ENCODE data around the gene RRP8. TPM values are rescaled to one million over a fixed set of nuclear protein-coding genes. Genes with fewer than 3 reads are reported as not detected.

RRP8 gene
- total RNA-seq, 1 donor from 2014 or later = 10.3 TPM

GRCh38 chr11:6622261-6623171 is 19.1 kb upstream of the RRP8 start:
- FAIRE-seq = no peak
- H3K4me3 ChIP-seq (ENCODE audit: low read depth, low read length) = no peak overlapping the region
- no peaks in the 10 kb centered on the region for H3K36me3 ChIP-seq (ENCODE audit: control insufficient read depth, insufficient read depth, low read length)
- no peak for TF ChIP-seq CTCF (IDR thresholded peaks at IDR 0.05; ENCODE audit: insufficient read depth, low read length, severe bottlenecking)
- DNase-seq (ENCODE audit: low read depth) = no peak
- H3K27me3 ChIP-seq (ENCODE audit: control insufficient read depth, insufficient read depth, low read length) = no peaks in the 10 kb centered on the region

- no peak for TF ChIP-seq CTCF (IDR thresholded peaks at IDR 0.05; ENCODE audit: insufficient read depth, low read length, severe bottlenecking)
- Histone ChIP-seq H3K4me3 (ENCODE audit: low read depth, low read length) (no peak overlapping the region), H3K27me3 (ENCODE audit: control insufficient read depth, insufficient read depth, low read length) (no peaks in the 10 kb centered on the region), H3K36me3 (ENCODE audit: control insufficient read depth, insufficient read depth, low read length) (peaks cover 2% of the 10 kb centered on the region)
- FAIRE-seq (no peak), DNase-seq (ENCODE audit: low read depth) (no peak)
Measured at GRCh38 chr11:6621711-6622211, 18.3 kb upstream of the RRP8 start.

GRCh38 chr11:6620636-6621035 is 17.2 kb upstream of the RRP8 start:
- no peak for TF ChIP-seq CTCF (IDR thresholded peaks at IDR 0.05; ENCODE audit: insufficient read depth, low read length, severe bottlenecking)

GRCh38 chr11:6619004-6619745 is 15.8 kb upstream of the RRP8 start, which contains the start of gene TPP1:
Gene TPP1 (minus strand): TSS chr11:6619422. CDS start chr11:6619400, 22 bp downstream.
- Histone ChIP-seq H3K36me3 (ENCODE audit: control insufficient read depth, insufficient read depth, low read length) (peaks cover 7% of the 10 kb centered on the region), H3K4me3 (ENCODE audit: low read depth, low read length) (peak within 1 kb of the TSS; percentile 54), H3K27me3 (ENCODE audit: control insufficient read depth, insufficient read depth, low read length) (no peaks in the 10 kb centered on the region)
- DNase-seq (ENCODE audit: low read depth) (peak; percentile 94), FAIRE-seq (peak; percentile 90)
- TF ChIP-seq CTCF (IDR thresholded peaks at IDR 0.05; ENCODE audit: insufficient read depth, low read length, severe bottlenecking) = no peak

More at GRCh38 chr11:6620636-6621035, 17.2 kb upstream of the RRP8 start:
- Histone ChIP-seq H3K36me3 (ENCODE audit: control insufficient read depth, insufficient read depth, low read length) (peaks cover 5% of the 10 kb centered on the region), H3K4me3 (ENCODE audit: low read depth, low read length) (no peak overlapping the region), H3K27me3 (ENCODE audit: control insufficient read depth, insufficient read depth, low read length) (no peaks in the 10 kb centered on the region)
- no peak for FAIRE-seq
- DNase-seq (ENCODE audit: low read depth) = no peak

- no peak for FAIRE-seq
- Histone ChIP-seq H3K36me3 (ENCODE audit: control insufficient read depth, insufficient read depth, low read length) (peaks cover 7% of the 10 kb centered on the region), H3K4me3 (ENCODE audit: low read depth, low read length) (peak overlapping the region; percentile 54), H3K27me3 (ENCODE audit: control insufficient read depth, insufficient read depth, low read length) (no peaks in the 10 kb centered on the region)
- DNase-seq (ENCODE audit: low read depth) = peak; percentile 50
- TF ChIP-seq CTCF (IDR thresholded peaks at IDR 0.05; ENCODE audit: insufficient read depth, low read length, severe bottlenecking) = no peak
Measured at GRCh38 chr11:6618117-6619003, 14.9 kb upstream of the RRP8 start.

All from bronchial epithelial cell (primary cell).